GM18498 (cell line): ENCODE measurements around the gene BEND6.

Experiments
- ATAC-seq: cut with Tn5 transposase; IDR thresholded peaks from one replicate; pipeline ENCODE4 v1.9.1; 2021; ENCODE audit warnings: mild to moderate bottlenecking, moderate library complexity; ENCODE audit not compliant: unreplicated experiment

Gene BEND6

GRCh38 chr6:56954403-56955170 is at the start of gene BEND6:
Gene BEND6, plus strand, starts transcription at chr6:56955107. Its CDS starts 26,704 bp downstream, at chr6:56981811.
- ATAC-seq, result peak; percentile 57

- ATAC-seq, result no peak
Observed at GRCh38 chr6:56905378-56905777, 49.5 kb upstream of the BEND6 start.

GRCh38 chr6:56906752-56907151 is 48.2 kb upstream of the BEND6 start:
- no peak for ATAC-seq

GRCh38 chr6:56909115-56909907 is 45.6 kb upstream of the BEND6 start:
- no peak for ATAC-seq

- no peak for ATAC-seq
Observed at GRCh38 chr6:56911847-56912246, 43.1 kb upstream of the BEND6 start.

GRCh38 chr6:56913285-56914074 is 41.4 kb upstream of the BEND6 start:
- ATAC-seq, result no peak

- ATAC-seq, result peak; percentile 73
Observed at GRCh38 chr6:56914798-56915658, 39.9 kb upstream of the BEND6 start.

GRCh38 chr6:56915832-56916231 is 39.1 kb upstream of the BEND6 start:
- ATAC-seq, result no peak

- no peak for ATAC-seq
Observed at GRCh38 chr6:56916849-56917551, 37.9 kb upstream of the BEND6 start.

- ATAC-seq, result no peak
Observed at GRCh38 chr6:56922645-56923044, 32.3 kb upstream of the BEND6 start.

GRCh38 chr6:56923565-56923964 is 31.3 kb upstream of the BEND6 start:
- ATAC-seq, result no peak

GRCh38 chr6:56927538-56928453 is 27.1 kb upstream of the BEND6 start:
- no peak for ATAC-seq

- no peak for ATAC-seq
Observed at GRCh38 chr6:56930846-56931245, 24.1 kb upstream of the BEND6 start.

GRCh38 chr6:56932910-56933477 is 21.9 kb upstream of the BEND6 start:
- no peak for ATAC-seq

GRCh38 chr6:56933650-56934049 is 21.3 kb upstream of the BEND6 start:
- ATAC-seq, result no peak

- no peak for ATAC-seq
Observed at GRCh38 chr6:56934876-56935275, 20.0 kb upstream of the BEND6 start.

- no peak for ATAC-seq
Observed at GRCh38 chr6:56936466-56936865, 18.4 kb upstream of the BEND6 start.

GRCh38 chr6:56938649-56939191 is 16.2 kb upstream of the BEND6 start:
- ATAC-seq, result no peak
